ENCODE data around the gene TMEM116. TPM values are rescaled to one million over a fixed set of nuclear protein-coding genes. Genes with fewer than 3 reads are reported as not detected.

The TMEM116 gene
- total RNA-seq, 1 experiment from 2014 or later: 4.4 TPM

- TF ChIP-seq CTCF (conservative IDR thresholded peaks at IDR 0.05; ENCODE audit: low read depth, low read length) (no peak), EZH2phosphoT487 (IDR thresholded peaks at IDR 0.05; ENCODE audit: borderline replicate concordance, low read length) (no peak), EZH2 (IDR thresholded peaks at IDR 0.05; ENCODE audit: low read length, unreplicated experiment) (no peak)
- ATAC-seq (no peak), DNase-seq (no peak)
- no peak overlapping the region for H3K27ac ChIP-seq (ENCODE audit: low read length)
- no peak overlapping the region for H3K4me2 ChIP-seq (ENCODE audit: low read length)
- BruUV-seq (replicated peaks): no TSS peak
- POLR2A ChIA-PET (ENCODE audit: unreplicated experiment): no interaction called here
- no peaks in the 10 kb centered on the region for H3K4me1 ChIP-seq (ENCODE audit: insufficient read depth, low read length)
- no peaks in the 10 kb centered on the region for H3K9me3 ChIP-seq (ENCODE audit: low read length)
- no peaks in the 10 kb centered on the region for H3K9me2 ChIP-seq (replicated peaks; ENCODE audit: low read length)
- CTCF ChIA-PET: no interaction called here
- no peaks in the 10 kb centered on the region for H3K27me3 ChIP-seq (ENCODE audit: low read length)
- no peaks in the 10 kb centered on the region for H3K79me2 ChIP-seq (ENCODE audit: low read length)
- H3K9ac ChIP-seq (ENCODE audit: low read length): no peak overlapping the region
- H3K4me3 ChIP-seq (ENCODE audit: low read length): no peak overlapping the region
- H3K36me3 ChIP-seq (ENCODE audit: low read depth, low read length): no peaks in the 10 kb centered on the region
- H3F3A ChIP-seq (ENCODE audit: low read length, unreplicated experiment): no peaks in the 10 kb centered on the region
- H2AFZ ChIP-seq (ENCODE audit: low read length): no peak overlapping the region
- H4K20me1 ChIP-seq (ENCODE audit: low read length): no peaks in the 10 kb centered on the region
- intact Hi-C loops (cut with micrococcal nuclease): no loop called here
These were observed 86.3 kb downstream of the TMEM116 start for GRCh38 chr12:111926631-111927030.

- no peak for DNase-seq
- H3K9ac ChIP-seq (ENCODE audit: low read length): no peak overlapping the region
- no peaks in the 10 kb centered on the region for H3K9me3 ChIP-seq (ENCODE audit: low read length)
- no peak overlapping the region for H3K4me2 ChIP-seq (ENCODE audit: low read length)
- intact Hi-C loops (cut with micrococcal nuclease): no loop called here
- ATAC-seq: no peak
- ChIA-PET CTCF (no interaction called here), POLR2A (ENCODE audit: unreplicated experiment) (no interaction called here)
- no peak overlapping the region for H2AFZ ChIP-seq (ENCODE audit: low read length)
- H3K27ac ChIP-seq (ENCODE audit: low read length): no peak overlapping the region
- no peaks in the 10 kb centered on the region for H3K36me3 ChIP-seq (ENCODE audit: low read depth, low read length)
- no TSS peak for BruUV-seq (replicated peaks)
- no peaks in the 10 kb centered on the region for H3K27me3 ChIP-seq (ENCODE audit: low read length)
- H4K20me1 ChIP-seq (ENCODE audit: low read length): no peaks in the 10 kb centered on the region
- TF ChIP-seq CTCF (conservative IDR thresholded peaks at IDR 0.05; ENCODE audit: low read depth, low read length) (no peak), EZH2 (IDR thresholded peaks at IDR 0.05; ENCODE audit: low read length, unreplicated experiment) (no peak), EZH2phosphoT487 (IDR thresholded peaks at IDR 0.05; ENCODE audit: borderline replicate concordance, low read length) (no peak)
- no peaks in the 10 kb centered on the region for H3K79me2 ChIP-seq (ENCODE audit: low read length)
- H3K9me2 ChIP-seq (replicated peaks; ENCODE audit: low read length): no peaks in the 10 kb centered on the region
- no peak overlapping the region for H3K4me3 ChIP-seq (ENCODE audit: low read length)
- no peaks in the 10 kb centered on the region for H3F3A ChIP-seq (ENCODE audit: low read length, unreplicated experiment)
- no peaks in the 10 kb centered on the region for H3K4me1 ChIP-seq (ENCODE audit: insufficient read depth, low read length)
These were observed 87.8 kb downstream of the TMEM116 start for GRCh38 chr12:111925171-111925570.

DNA sequence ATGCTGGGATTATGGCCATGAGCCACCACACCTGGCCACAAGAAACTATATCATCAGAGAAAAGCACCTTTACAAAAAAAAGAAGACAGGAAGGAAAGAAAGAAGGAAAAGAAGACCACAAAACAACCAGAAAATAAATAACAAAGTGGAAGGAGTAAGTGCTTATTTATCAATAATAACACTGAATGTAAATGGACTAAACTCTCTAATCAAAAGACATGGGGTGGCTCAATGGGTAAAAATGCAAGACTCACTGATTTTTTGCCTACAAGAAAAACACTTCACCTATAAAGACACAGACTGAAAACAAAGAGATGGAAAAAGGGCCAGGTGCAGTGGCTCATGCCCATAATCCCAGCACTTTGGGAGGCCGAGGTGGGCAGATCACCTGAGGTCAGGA lies 105.2 kb downstream of the TMEM116 start:
- no peak overlapping the region for H3K4me2 ChIP-seq (ENCODE audit: low read length)
- ATAC-seq (no peak), DNase-seq (no peak)
- H3K9me3 ChIP-seq (ENCODE audit: low read length): no peaks in the 10 kb centered on the region
- no peak overlapping the region for H3K27ac ChIP-seq (ENCODE audit: low read length)
- H3K36me3 ChIP-seq (ENCODE audit: low read depth, low read length): no peaks in the 10 kb centered on the region
- ChIA-PET CTCF (no interaction called here), POLR2A (ENCODE audit: unreplicated experiment) (no interaction called here)
- H3K27me3 ChIP-seq (ENCODE audit: low read length): no peaks in the 10 kb centered on the region
- intact Hi-C loops (cut with micrococcal nuclease): no loop called here
- TF ChIP-seq CTCF (conservative IDR thresholded peaks at IDR 0.05; ENCODE audit: low read depth, low read length) (no peak), EZH2 (IDR thresholded peaks at IDR 0.05; ENCODE audit: low read length, unreplicated experiment) (no peak), EZH2phosphoT487 (IDR thresholded peaks at IDR 0.05; ENCODE audit: borderline replicate concordance, low read length) (no peak)
- H4K20me1 ChIP-seq (ENCODE audit: low read length): no peaks in the 10 kb centered on the region
- no peak overlapping the region for H2AFZ ChIP-seq (ENCODE audit: low read length)
- no peaks in the 10 kb centered on the region for H3K79me2 ChIP-seq (ENCODE audit: low read length)
- H3K4me3 ChIP-seq (ENCODE audit: low read length): no peak overlapping the region
- H3K9me2 ChIP-seq (replicated peaks; ENCODE audit: low read length): no peaks in the 10 kb centered on the region
- no peak overlapping the region for H3K9ac ChIP-seq (ENCODE audit: low read length)
- no peaks in the 10 kb centered on the region for H3F3A ChIP-seq (ENCODE audit: low read length, unreplicated experiment)
- no peaks in the 10 kb centered on the region for H3K4me1 ChIP-seq (ENCODE audit: insufficient read depth, low read length)
- no TSS peak for BruUV-seq (replicated peaks)

Data from PC-3 (cell line).